NT2/D1 (cell line): Measurements from ENCODE around the gene ANGPTL2.

Experiments used
- SUZ12 ChIP-seq: IDR thresholded peaks from 2 replicates; pipeline ENCODE4 v1.6.1; 2011; ENCODE audit not compliant: insufficient read length, insufficient read depth; ENCODE audit errors: extremely low read depth
- YY1 ChIP-seq: IDR thresholded peaks from 2 replicates; pipeline ENCODE4 v1.6.1; 2011; ENCODE audit not compliant: insufficient read length, insufficient read depth
- ZNF274 ChIP-seq: IDR thresholded peaks from 2 replicates; pipeline ENCODE4 v1.6.1; 2011; ENCODE audit warnings: mild to moderate bottlenecking, low read depth, low read length

DNA sequence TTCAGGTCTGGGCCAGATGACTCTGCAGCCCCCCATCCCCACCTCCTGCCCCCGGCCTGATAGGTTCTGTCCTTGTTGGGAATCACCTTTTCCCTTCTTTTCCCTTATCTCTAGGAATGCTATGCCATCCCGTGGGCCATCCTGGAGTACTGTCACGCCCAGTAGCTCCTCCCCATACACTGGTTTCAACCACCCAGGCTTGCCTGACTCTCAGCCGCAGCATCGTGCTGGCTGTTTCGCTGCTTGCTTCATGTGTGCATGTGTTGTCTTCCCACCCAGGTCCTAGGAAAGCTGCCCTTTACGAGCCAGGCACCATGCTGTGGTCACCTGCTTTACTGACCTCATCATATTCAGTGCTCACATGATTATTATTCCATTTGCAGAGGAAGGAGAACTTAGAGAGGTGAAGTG is 71.8 kb downstream of the ANGPTL2 start:
- no peak for TF ChIP-seq YY1
- TF ChIP-seq SUZ12 = no peak
- TF ChIP-seq ZNF274 = no peak
